ENCODE data around the gene CACNB4. TPM values are rescaled to one million over a fixed set of nuclear protein-coding genes. Genes with fewer than 3 reads are reported as not detected.

The CACNB4 gene
- total RNA-seq, 1 experiment from 2014 or later = 1.00 TPM

GRCh38 chr2:151973901-151974199, 125.0 kb downstream of the CACNB4 start:
- intact Hi-C loops (cut with micrococcal nuclease; ENCODE audit: unreplicated experiment) = no loop called here
- Histone ChIP-seq H3K36me3 (ENCODE audit: control insufficient read depth, insufficient read depth, low read length) (no peaks in the 10 kb centered on the region), H3K9me3 (no peaks in the 10 kb centered on the region), H3K4me1 (no peaks in the 10 kb centered on the region), H3K27me3 (replicated peaks; ENCODE audit: control insufficient read depth, insufficient read depth, low read length) (no peaks in the 10 kb centered on the region; the same call in 1 of the 2 replicates), H3K4me3 (ENCODE audit: low read depth, low read length) (no peak overlapping the region)
- DNase-seq = no peak
- ChIA-PET CTCF (interaction anchor here (1.1 kb wide), 1 partner anchor 52 kb away, joined by 4 read pairs; no protein-coding TSS in a partner anchor), POLR2A (no interaction called here)
- Mint-ChIP-seq H3K27ac (ENCODE audit: unreplicated experiment) (no peak overlapping the region), H3K4me1 (ENCODE audit: low read depth, unreplicated experiment) (no peaks in the 10 kb centered on the region), H3K27me3 (ENCODE audit: insufficient read depth, unreplicated experiment) (peaks cover 8% of the 10 kb centered on the region), H3K4me3 (ENCODE audit: unreplicated experiment) (no peak overlapping the region), H3K9me3 (ENCODE audit: unreplicated experiment) (no peaks in the 10 kb centered on the region), H3K36me3 (ENCODE audit: insufficient read depth, unreplicated experiment) (no peaks in the 10 kb centered on the region)
- no TSS peak for BruUV-seq (replicated peaks)
- no peak for TF ChIP-seq CTCF (IDR thresholded peaks at IDR 0.05; ENCODE audit: insufficient read depth in 1 of 2, low read depth in 1 of 2, low read length in 1 of 2, severe bottlenecking in 1 of 2, unreplicated experiment in 1 of 2)

DNA sequence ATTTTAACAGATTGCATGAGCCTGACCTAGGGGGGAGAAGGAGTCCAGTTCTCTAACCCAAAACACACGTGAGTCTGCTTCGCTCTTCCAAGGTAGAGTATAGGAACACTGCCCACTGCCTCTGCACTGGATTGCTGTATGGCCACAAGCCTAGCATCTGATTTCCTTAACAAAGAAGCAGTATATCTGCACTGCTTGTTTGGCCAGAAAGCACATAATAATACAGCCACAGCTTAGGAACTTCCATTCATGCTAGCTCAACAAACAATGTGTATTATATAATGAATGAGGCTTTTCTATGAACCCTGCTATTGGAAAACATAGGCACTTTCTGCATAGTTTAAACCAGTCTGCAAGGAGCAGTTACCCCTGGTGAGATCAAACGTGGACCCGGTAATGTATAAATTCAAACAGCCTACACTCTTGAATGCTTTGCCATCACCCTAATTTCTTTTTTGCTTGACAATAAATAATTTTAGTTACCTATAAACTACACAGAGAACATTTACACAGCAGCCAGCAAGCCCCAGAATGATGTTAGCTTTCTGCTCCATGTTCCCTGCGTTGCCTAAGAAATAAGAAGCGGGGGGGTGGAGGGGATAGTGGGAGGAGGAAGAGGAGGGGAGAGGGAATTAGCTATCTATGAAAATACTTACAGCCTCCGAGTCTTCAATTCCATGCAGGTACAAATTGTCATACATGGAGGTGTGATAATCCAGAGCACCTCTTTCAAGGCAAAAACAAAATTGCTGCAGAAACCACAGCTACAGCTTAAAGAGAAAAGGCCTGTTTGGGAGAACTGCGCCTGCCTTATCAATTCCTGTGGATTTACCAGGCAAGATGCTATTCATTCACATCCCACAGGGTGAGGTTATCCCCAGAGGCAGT, 125.6 kb downstream of the CACNB4 start:
- Mint-ChIP-seq H3K27ac (ENCODE audit: unreplicated experiment) (no peak overlapping the region), H3K4me1 (ENCODE audit: low read depth, unreplicated experiment) (no peaks in the 10 kb centered on the region), H3K27me3 (ENCODE audit: insufficient read depth, unreplicated experiment) (peaks cover 10% of the 10 kb centered on the region), H3K4me3 (ENCODE audit: unreplicated experiment) (no peak overlapping the region), H3K36me3 (ENCODE audit: insufficient read depth, unreplicated experiment) (no peaks in the 10 kb centered on the region), H3K9me3 (ENCODE audit: unreplicated experiment) (no peaks in the 10 kb centered on the region)
- POLR2A ChIA-PET = interaction anchor here (0.6 kb wide), 1 partner anchor 11 kb away, joined by 3 read pairs; no protein-coding TSS in a partner anchor
- Histone ChIP-seq H3K27me3 (replicated peaks; ENCODE audit: control insufficient read depth, insufficient read depth, low read length) (no peaks in the 10 kb centered on the region; the same call in 1 of the 2 replicates), H3K36me3 (ENCODE audit: control insufficient read depth, insufficient read depth, low read length) (no peaks in the 10 kb centered on the region), H3K9me3 (no peaks in the 10 kb centered on the region), H3K4me1 (no peaks in the 10 kb centered on the region), H3K4me3 (ENCODE audit: low read depth, low read length) (no peak overlapping the region)
- no peak for DNase-seq
- intact Hi-C loops (cut with micrococcal nuclease; ENCODE audit: unreplicated experiment) = no loop called here
- no TSS peak for BruUV-seq (replicated peaks)
- CTCF ChIA-PET = interaction anchor here (1.1 kb wide), 1 partner anchor 53 kb away, joined by 4 read pairs; no protein-coding TSS in a partner anchor
- TF ChIP-seq CTCF (IDR thresholded peaks at IDR 0.05; ENCODE audit: insufficient read depth in 1 of 2, low read depth in 1 of 2, low read length in 1 of 2, severe bottlenecking in 1 of 2, unreplicated experiment in 1 of 2) = no peak

DNA sequence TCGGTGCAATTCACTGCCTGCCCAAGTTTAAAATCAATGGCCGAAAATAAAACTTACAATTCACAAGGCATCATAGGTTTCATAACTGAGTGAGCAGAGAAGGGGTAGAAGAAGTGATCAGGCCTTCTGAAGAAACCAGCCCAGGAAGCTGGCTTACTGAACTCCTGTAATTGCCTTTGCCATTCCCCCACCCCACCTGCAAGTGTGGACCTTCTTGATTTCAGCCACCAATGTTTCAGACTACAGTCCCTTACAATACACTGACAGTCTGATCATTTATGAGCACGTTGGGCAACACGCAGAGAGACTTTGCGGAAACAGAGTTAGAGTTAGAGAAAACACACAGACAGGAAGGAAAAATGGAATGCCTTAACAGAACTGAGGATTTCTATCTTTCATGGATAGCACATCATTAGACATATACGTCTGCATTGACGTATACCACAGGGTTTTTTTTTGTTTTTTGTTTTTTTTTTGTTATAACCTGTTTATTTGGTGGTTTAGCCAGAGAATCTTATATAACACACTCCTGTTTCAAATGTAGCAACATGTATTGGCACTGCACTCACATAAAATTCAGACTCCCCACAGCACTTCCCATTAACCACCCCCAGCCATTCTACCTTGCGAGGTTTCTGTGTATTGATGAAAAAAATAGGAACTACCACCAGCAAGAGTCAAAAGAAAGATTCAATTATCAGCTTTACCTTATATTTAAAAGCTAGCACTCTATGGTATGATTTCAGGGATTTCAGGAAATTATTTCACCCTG, 126.4 kb downstream of the CACNB4 start:
- ChIA-PET CTCF (no interaction called here), POLR2A (no interaction called here)
- peaks cover 15% of the 10 kb centered on the region for H3K27me3 Mint-ChIP-seq (ENCODE audit: insufficient read depth, unreplicated experiment)
- no peaks in the 10 kb centered on the region for H3K4me1 Mint-ChIP-seq (ENCODE audit: low read depth, unreplicated experiment)
- intact Hi-C loops (cut with micrococcal nuclease; ENCODE audit: unreplicated experiment) = no loop called here
- no peak overlapping the region for H3K27ac Mint-ChIP-seq (ENCODE audit: unreplicated experiment)
- TF ChIP-seq CTCF (IDR thresholded peaks at IDR 0.05; ENCODE audit: insufficient read depth in 1 of 2, low read depth in 1 of 2, low read length in 1 of 2, severe bottlenecking in 1 of 2, unreplicated experiment in 1 of 2) = no peak
- BruUV-seq (replicated peaks) = no TSS peak
- H3K4me3 Mint-ChIP-seq (ENCODE audit: unreplicated experiment) = no peak overlapping the region
- H3K9me3 Mint-ChIP-seq (ENCODE audit: unreplicated experiment) = no peaks in the 10 kb centered on the region
- H3K36me3 Mint-ChIP-seq (ENCODE audit: insufficient read depth, unreplicated experiment) = no peaks in the 10 kb centered on the region
- H3K9me3 ChIP-seq = no peaks in the 10 kb centered on the region
- no peak overlapping the region for H3K4me3 ChIP-seq (ENCODE audit: low read depth, low read length)
- H3K27me3 ChIP-seq (replicated peaks; ENCODE audit: control insufficient read depth, insufficient read depth, low read length) = no peaks in the 10 kb centered on the region; the same call in 1 of the 2 replicates
- DNase-seq = no peak
- H3K36me3 ChIP-seq (ENCODE audit: control insufficient read depth, insufficient read depth, low read length) = no peaks in the 10 kb centered on the region
- H3K4me1 ChIP-seq = no peaks in the 10 kb centered on the region

All from Caco-2 (cell line).